Measurements from ENCODE around the gene GOLT1A.

The GOLT1A gene

GRCh38 chr1:204213668-204214662 lies at the start of gene GOLT1A:
Gene GOLT1A (minus strand): TSS chr1:204213988. CDS start chr1:204213906, 82 bp downstream.
- Histone ChIP-seq H4K20me1 (ENCODE audit: insufficient read depth, low read length) (no peaks in the 10 kb centered on the region; the same call in 1 of the 2 replicates), H3K4me1 (ENCODE audit: insufficient read depth, low read length) (no peaks in the 10 kb centered on the region), H3K36me3 (ENCODE audit: insufficient read depth, low read length) (no peaks in the 10 kb centered on the region), H2AFZ (ENCODE audit: low read depth, low read length) (no peak within 1 kb of the TSS), H3K4me2 (ENCODE audit: insufficient read depth, low read length) (no peak within 1 kb of the TSS), H3K9me3 (ENCODE audit: insufficient read depth, low read length, severe bottlenecking) (no peaks in the 10 kb centered on the region), H3K27me3 (ENCODE audit: insufficient read depth, low read length, poor library complexity) (peaks cover 8% of the 10 kb centered on the region), H3K4me3 (ENCODE audit: low read depth in 1 of 2, low read length in 2 of 2) (no peak within 1 kb of the TSS), H3K79me2 (ENCODE audit: insufficient read depth, low read length) (no peaks in the 10 kb centered on the region), H3K27ac (ENCODE audit: low read length) (no peak within 1 kb of the TSS), H3K9ac (ENCODE audit: low read depth, low read length) (no peak within 1 kb of the TSS)
- no peak for TF ChIP-seq EZH2 (IDR thresholded peaks at IDR 0.05; ENCODE audit: borderline replicate concordance, low read depth, low read length, severe bottlenecking)
- TF ChIP-seq CTCF (IDR thresholded peaks at IDR 0.05; ENCODE audit: borderline replicate concordance, extremely low read depth, low read length, poor library complexity, severe bottlenecking): no peak
- DNase-seq: no peak
- no peak for ATAC-seq (ENCODE audit: insufficient read depth, low read depth)

GRCh38 chr1:204263254-204263910 lies 49.6 kb upstream of the GOLT1A start:
- no peak overlapping the region for H3K4me2 ChIP-seq (ENCODE audit: insufficient read depth, low read length)
- no peak for TF ChIP-seq CTCF (IDR thresholded peaks at IDR 0.05; ENCODE audit: borderline replicate concordance, extremely low read depth, low read length, poor library complexity, severe bottlenecking)
- no peak for TF ChIP-seq EZH2 (IDR thresholded peaks at IDR 0.05; ENCODE audit: borderline replicate concordance, low read depth, low read length, severe bottlenecking)
- no peak overlapping the region for H3K4me3 ChIP-seq (ENCODE audit: low read depth in 1 of 2, low read length in 2 of 2)
- peaks cover 2% of the 10 kb centered on the region; the same call in 1 of the 2 replicates for H4K20me1 ChIP-seq (ENCODE audit: insufficient read depth, low read length)
- H3K79me2 ChIP-seq (ENCODE audit: insufficient read depth, low read length): no peaks in the 10 kb centered on the region
- no peak overlapping the region for H2AFZ ChIP-seq (ENCODE audit: low read depth, low read length)
- peaks cover 23% of the 10 kb centered on the region for H3K27me3 ChIP-seq (ENCODE audit: insufficient read depth, low read length, poor library complexity)
- DNase-seq (no peak), ATAC-seq (ENCODE audit: insufficient read depth, low read depth) (no peak)
- H3K9me3 ChIP-seq (ENCODE audit: insufficient read depth, low read length, severe bottlenecking): no peaks in the 10 kb centered on the region
- no peak overlapping the region for H3K27ac ChIP-seq (ENCODE audit: low read length)
- H3K9ac ChIP-seq (ENCODE audit: low read depth, low read length): no peak overlapping the region
- H3K4me1 ChIP-seq (ENCODE audit: insufficient read depth, low read length): no peaks in the 10 kb centered on the region
- H3K36me3 ChIP-seq (ENCODE audit: insufficient read depth, low read length): no peaks in the 10 kb centered on the region

GRCh38 chr1:204262506-204263253 lies 48.9 kb upstream of the GOLT1A start:
- H3K27ac ChIP-seq (ENCODE audit: low read length): no peak overlapping the region
- no peaks in the 10 kb centered on the region for H3K36me3 ChIP-seq (ENCODE audit: insufficient read depth, low read length)
- TF ChIP-seq CTCF (IDR thresholded peaks at IDR 0.05; ENCODE audit: borderline replicate concordance, extremely low read depth, low read length, poor library complexity, severe bottlenecking): no peak
- no peak for TF ChIP-seq EZH2 (IDR thresholded peaks at IDR 0.05; ENCODE audit: borderline replicate concordance, low read depth, low read length, severe bottlenecking)
- H3K9ac ChIP-seq (ENCODE audit: low read depth, low read length): no peak overlapping the region
- H3K27me3 ChIP-seq (ENCODE audit: insufficient read depth, low read length, poor library complexity): peaks cover 22% of the 10 kb centered on the region
- DNase-seq: no peak
- no peaks in the 10 kb centered on the region for H3K79me2 ChIP-seq (ENCODE audit: insufficient read depth, low read length)
- ATAC-seq (ENCODE audit: insufficient read depth, low read depth): no peak
- no peaks in the 10 kb centered on the region for H3K9me3 ChIP-seq (ENCODE audit: insufficient read depth, low read length, severe bottlenecking)
- no peak overlapping the region for H3K4me2 ChIP-seq (ENCODE audit: insufficient read depth, low read length)
- H3K4me3 ChIP-seq (ENCODE audit: low read depth in 1 of 2, low read length in 2 of 2): no peak overlapping the region
- no peaks in the 10 kb centered on the region for H3K4me1 ChIP-seq (ENCODE audit: insufficient read depth, low read length)
- H2AFZ ChIP-seq (ENCODE audit: low read depth, low read length): no peak overlapping the region
- peaks cover 2% of the 10 kb centered on the region; the same call in 1 of the 2 replicates for H4K20me1 ChIP-seq (ENCODE audit: insufficient read depth, low read length)
